ENCODE measurements around the gene GNAT1.

DNA sequence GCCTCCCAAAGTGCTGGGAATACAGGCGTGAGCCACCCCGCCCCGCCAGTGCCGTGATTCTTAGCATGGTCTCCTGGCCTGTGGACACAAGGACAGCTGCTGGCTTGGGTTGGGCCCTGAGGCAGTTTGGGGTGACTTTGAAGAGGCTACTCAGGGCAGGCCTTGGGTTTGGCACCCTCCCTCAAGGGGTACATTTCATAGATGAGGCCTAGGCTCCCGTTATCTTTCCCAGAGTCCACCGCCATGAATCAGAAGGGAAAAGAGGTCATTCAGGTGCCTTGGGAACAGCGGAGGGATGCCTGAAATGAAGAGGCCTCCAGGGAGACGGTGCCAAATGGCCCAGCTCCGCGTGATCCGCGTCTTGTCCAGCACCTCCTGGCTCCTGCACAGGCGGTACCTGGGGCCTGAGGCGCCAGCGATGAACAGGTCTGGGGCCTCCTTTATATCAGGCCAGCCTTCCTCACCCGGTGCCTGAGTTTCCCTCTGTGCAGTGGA is 53.9 kb downstream of the GNAT1 start:
- TF ChIP-seq, protein P1, sequence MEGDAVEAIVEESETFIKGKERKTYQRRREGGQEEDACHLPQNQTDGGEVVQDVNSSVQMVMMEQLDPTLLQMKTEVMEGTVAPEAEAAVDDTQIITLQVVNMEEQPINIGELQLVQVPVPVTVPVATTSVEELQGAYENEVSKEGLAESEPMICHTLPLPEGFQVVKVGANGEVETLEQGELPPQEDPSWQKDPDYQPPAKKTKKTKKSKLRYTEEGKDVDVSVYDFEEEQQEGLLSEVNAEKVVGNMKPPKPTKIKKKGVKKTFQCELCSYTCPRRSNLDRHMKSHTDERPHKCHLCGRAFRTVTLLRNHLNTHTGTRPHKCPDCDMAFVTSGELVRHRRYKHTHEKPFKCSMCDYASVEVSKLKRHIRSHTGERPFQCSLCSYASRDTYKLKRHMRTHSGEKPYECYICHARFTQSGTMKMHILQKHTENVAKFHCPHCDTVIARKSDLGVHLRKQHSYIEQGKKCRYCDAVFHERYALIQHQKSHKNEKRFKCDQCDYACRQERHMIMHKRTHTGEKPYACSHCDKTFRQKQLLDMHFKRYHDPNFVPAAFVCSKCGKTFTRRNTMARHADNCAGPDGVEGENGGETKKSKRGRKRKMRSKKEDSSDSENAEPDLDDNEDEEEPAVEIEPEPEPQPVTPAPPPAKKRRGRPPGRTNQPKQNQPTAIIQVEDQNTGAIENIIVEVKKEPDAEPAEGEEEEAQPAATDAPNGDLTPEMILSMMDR (optimal IDR thresholded peaks at IDR 0.05 in 1 of 3, IDR thresholded peaks at IDR 0.05 in 1 of 3, conservative IDR thresholded peaks at IDR 0.05 in 1 of 3; ENCODE audit: extremely low read depth in 1 of 3, insufficient read depth in 2 of 3, low read length in 3 of 3) = no peak
- TF ChIP-seq EZH2 (IDR thresholded peaks at IDR 0.05; ENCODE audit: low read length) = no peak
